Common myeloid progenitor, CD34-positive (primary cell): ENCODE results near the gene SORBS1.
A peak's percentile ranks its signal among the peaks of the same experiment; 100 is the strongest.

ENCODE experiments used
- CTCF ChIA-PET: fragments of 350-600 bp; sonication (Branson Sonifier 250); formaldehyde crosslinking; loops from one replicate; lab custom pipeline; 2021; ENCODE audit warnings: antibody characterized with exemption; lab: Charles Lee
- POLR2A ChIA-PET: fragments of 350-600 bp; sonication (Branson Sonifier 250); formaldehyde crosslinking; loops from one replicate; lab custom pipeline; 2021; ENCODE audit warnings: antibody characterized with exemption; lab: Charles Lee
- DNase-seq, 3 donors: peaks; one replicate each; pipeline versions ENCODE4 v3.0.0 to v3.0.0-alpha.2; 2013
- H3K27ac ChIP-seq, 2 experiments: 1 replicate in 1 of 2; 2 replicates in 1 of 2; pipeline ENCODE4 v1.7.0; 2013; ENCODE audit warnings: inconsistent platforms in 2 of 2, low read length in 2 of 2, mild to moderate bottlenecking in 2 of 2, low read depth in 1 of 2, moderate library complexity in 1 of 2; ENCODE audit not compliant: severe bottlenecking in 2 of 2, insufficient read depth in 1 of 2, poor library complexity in 1 of 2
- H3K27me3 ChIP-seq, 5 experiments: replicated peaks in 2 of 5; 1 replicate in 3 of 5; 2 replicates in 2 of 5; pipeline versions ENCODE4 v1.6.1 to v1.7.0; 2013; ENCODE audit warnings: low read length in 4 of 5, mild to moderate bottlenecking in 2 of 5, moderate library complexity in 2 of 5, inconsistent platforms in 1 of 5; ENCODE audit not compliant: insufficient read depth in 5 of 5, control insufficient read depth in 4 of 5
- H3K36me3 ChIP-seq, 4 experiments: 1 replicate in 2 of 4; 2 replicates in 2 of 4; pipeline versions ENCODE4 v1.6.1 to v1.7.0; 2013; ENCODE audit warnings: low read length in 3 of 4, control low read depth in 1 of 4, mild to moderate bottlenecking in 1 of 4; ENCODE audit not compliant: control insufficient read depth in 4 of 4, insufficient read depth in 4 of 4
- H3K4me1 ChIP-seq, 4 experiments: 1 replicate in 3 of 4; 2 replicates in 1 of 4; pipeline versions ENCODE4 v1.6.1 to v1.7.1; 2013; ENCODE audit warnings: low read length in 3 of 4, mild to moderate bottlenecking in 3 of 4, control low read depth in 1 of 4, inconsistent platforms in 1 of 4, moderate library complexity in 1 of 4; ENCODE audit not compliant: control insufficient read depth in 4 of 4, insufficient read depth in 4 of 4; ENCODE audit errors: control extremely low read depth in 1 of 4
- H3K4me3 ChIP-seq, 7 experiments: 1 replicate in 4 of 7; 2 replicates in 3 of 7; pipeline versions ENCODE4 v1.5.1 to v1.7.0; 2013; ENCODE audit warnings: mild to moderate bottlenecking in 7 of 7, low read length in 6 of 7, moderate library complexity in 6 of 7, inconsistent platforms in 2 of 7, low read depth in 2 of 7, control low read depth in 1 of 7; ENCODE audit not compliant: insufficient read depth in 4 of 7, control insufficient read depth in 1 of 7; ENCODE audit errors: extremely low read depth in 1 of 7
- H3K9me3 ChIP-seq, 5 experiments: 1 replicate in 4 of 5; 2 replicates in 1 of 5; pipeline versions ENCODE4 v1.6.1 to v1.7.1; 2013; ENCODE audit warnings: low read length in 4 of 5, mild to moderate bottlenecking in 2 of 5, inconsistent platforms in 1 of 5, low read depth in 1 of 5, moderate library complexity in 1 of 5; ENCODE audit not compliant: control insufficient read depth in 4 of 5, insufficient read depth in 2 of 5; ENCODE audit errors: control extremely low read depth in 1 of 5
- WGBS: methylation state at CpG from one replicate; pipeline ENCODE4 v1.1.5; 2013; ENCODE audit not compliant: insufficient coverage; 5-methylcytosine and 5-hydroxymethylcytosine counted together

SORBS1 gene

DNA sequence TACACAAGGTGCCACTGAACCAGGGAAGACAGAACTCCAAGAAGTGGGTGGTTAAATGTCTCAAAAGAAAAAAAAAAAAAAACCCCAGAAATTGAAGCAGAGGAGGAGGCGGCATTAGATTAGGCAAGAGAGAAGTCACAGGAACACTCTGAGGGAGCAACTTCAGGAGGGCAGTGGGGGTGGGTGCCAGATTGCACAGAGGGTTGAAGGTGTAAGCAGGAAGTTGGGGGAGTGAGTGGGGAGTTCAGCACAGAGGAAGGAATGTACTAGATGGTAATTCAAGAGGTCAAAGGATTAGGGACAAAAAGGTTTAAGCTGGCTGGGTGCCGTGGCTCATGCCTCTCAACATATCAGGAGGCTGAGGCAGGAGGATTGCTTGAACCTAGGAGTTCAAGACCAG, 160.4 kb downstream of the SORBS1 start:
- no peak for DNase-seq
- Histone ChIP-seq H3K9me3 (no peaks in the 10 kb centered on the region), H3K36me3 (no peaks in the 10 kb centered on the region), H3K27me3 (no peaks in the 10 kb centered on the region), H3K4me3 (no peak overlapping the region), H3K4me1 (peaks cover 3 to 34% (median 18%) of the 10 kb centered on the region in 4 experiments), H3K27ac (no peak overlapping the region)
- WGBS, result 88% methylated on average over 1 of the region's 2 CpGs
- ChIA-PET POLR2A (no interaction called here), CTCF (interaction anchor here (1.7 to 2.5 kb wide), 2 partner anchors 11 to 15 kb away, joined by 3 to 9 read pairs; no protein-coding TSS in a partner anchor)

GRCh38 chr10:95399183-95399582, 162.0 kb downstream of the SORBS1 start:
- CTCF ChIA-PET, result interaction anchor here (1.0 to 2.5 kb wide), 7 partner anchors 8 to 20 kb away, joined by 3 to 9 read pairs (median 4); no protein-coding TSS in a partner anchor
- Histone ChIP-seq H3K4me3 (no peak overlapping the region), H3K9me3 (no peaks in the 10 kb centered on the region), H3K27me3 (no peaks in the 10 kb centered on the region), H3K36me3 (no peaks in the 10 kb centered on the region), H3K27ac (no peak overlapping the region), H3K4me1 (peaks cover 3 to 41% (median 22%) of the 10 kb centered on the region in 4 experiments)
- 100% methylated on average over 3 of the region's 5 CpGs for WGBS
- no peak for DNase-seq
- POLR2A ChIA-PET, result no interaction called here

DNA sequence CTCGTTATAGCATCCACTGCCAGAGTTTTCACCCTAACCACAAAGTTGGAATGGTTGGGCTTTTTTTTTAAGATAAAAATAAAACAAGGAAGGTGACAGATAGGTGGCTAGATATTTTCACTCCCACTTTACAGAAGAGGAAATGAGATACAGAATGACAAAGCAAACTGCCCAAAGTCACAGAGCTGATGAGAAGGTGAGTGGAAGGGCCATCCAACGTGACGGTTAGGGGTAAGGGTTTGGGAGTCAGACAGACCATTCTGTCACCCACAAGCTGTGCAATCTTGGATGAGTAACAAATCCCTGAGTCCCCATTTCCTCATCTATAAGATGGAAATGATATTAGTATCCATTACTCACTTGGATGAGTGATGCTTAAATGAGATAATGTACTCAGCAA, 163.4 kb downstream of the SORBS1 start:
- peak in 2 of 3 donors; percentile 55 to 71 for DNase-seq
- peaks cover 3 to 44% (median 27%) of the 10 kb centered on the region in 4 experiments for H3K4me1 ChIP-seq
- no peaks in the 10 kb centered on the region for H3K36me3 ChIP-seq
- no peaks in the 10 kb centered on the region for H3K9me3 ChIP-seq
- ChIA-PET CTCF (interaction anchor here (0.9 to 1.2 kb wide), 3 partner anchors 11 to 25 kb away, joined by 3 read pairs; no protein-coding TSS in a partner anchor), POLR2A (no interaction called here)
- peak overlapping the region in 1 of 7 experiments; percentile 24 for H3K4me3 ChIP-seq
- 0% methylated on average over 2 of the region's 3 CpGs for WGBS
- H3K27ac ChIP-seq, result no peak overlapping the region
- no peaks in the 10 kb centered on the region for H3K27me3 ChIP-seq

GRCh38 chr10:95395947-95396449, 165.2 kb downstream of the SORBS1 start:
- 95% methylated on average over 10 of the region's 10 CpGs for WGBS

GRCh38 chr10:95394161-95394880, 166.8 kb downstream of the SORBS1 start:
- peak overlapping the region in 1 of 7 experiments; percentile 18 for H3K4me3 ChIP-seq

More at GRCh38 chr10:95395947-95396449, 165.2 kb downstream of the SORBS1 start:
- Histone ChIP-seq H3K27me3 (no peaks in the 10 kb centered on the region), H3K36me3 (no peaks in the 10 kb centered on the region), H3K4me1 (peaks cover 3 to 41% (median 27%) of the 10 kb centered on the region in 4 experiments), H3K4me3 (no peak overlapping the region), H3K9me3 (no peaks in the 10 kb centered on the region), H3K27ac (no peak overlapping the region)
- CTCF ChIA-PET, result interaction anchor here (1.0 to 2.8 kb wide), 3 partner anchors 9 to 34 kb away, joined by 3 to 14 read pairs (median 3); no protein-coding TSS in a partner anchor
- POLR2A ChIA-PET, result no interaction called here
- no peak for DNase-seq

DNA sequence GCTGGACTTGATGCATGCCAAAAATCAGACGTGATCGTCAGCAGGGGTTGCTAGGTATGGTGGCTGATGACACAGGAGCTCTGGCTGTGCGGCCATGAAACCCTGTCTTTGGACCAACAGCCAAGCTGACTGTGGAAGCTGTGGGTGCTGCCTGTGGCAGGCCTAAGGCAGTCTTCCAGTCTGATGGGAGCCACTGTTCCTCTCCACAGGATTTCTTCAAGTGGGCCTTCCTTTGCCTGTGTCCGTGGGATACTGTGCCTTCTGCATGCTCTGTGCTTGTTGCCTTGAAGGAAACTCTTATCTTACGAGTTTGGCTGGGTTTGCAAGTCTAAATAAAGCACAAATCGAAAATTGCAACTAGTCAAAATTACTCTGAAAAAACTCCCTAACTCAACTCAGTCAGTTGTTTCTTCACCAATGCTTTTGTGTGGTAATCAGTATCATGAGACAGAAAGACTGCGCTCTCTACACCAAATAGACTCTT, 168.4 kb downstream of the SORBS1 start:
- Histone ChIP-seq H3K9me3 (no peaks in the 10 kb centered on the region), H3K4me1 (peaks cover under 1 to 25% (median 18%) of the 10 kb centered on the region in 4 experiments), H3K4me3 (no peak overlapping the region), H3K36me3 (no peaks in the 10 kb centered on the region), H3K27me3 (no peaks in the 10 kb centered on the region), H3K27ac (no peak overlapping the region)
- ChIA-PET POLR2A (interaction anchor here (0.6 kb wide), 1 partner anchor 40 kb away, joined by 3 read pairs; no protein-coding TSS in a partner anchor), CTCF (interaction anchor here (0.6 to 1.6 kb wide), 5 partner anchors 17 to 1495 kb away, joined by 3 to 8 read pairs (median 3); no protein-coding TSS in a partner anchor)
- DNase-seq, result no peak
- 98% methylated on average over 6 of the region's 7 CpGs for WGBS

More at GRCh38 chr10:95394161-95394880, 166.8 kb downstream of the SORBS1 start:
- Histone ChIP-seq H3K4me1 (peaks cover 3 to 34% (median 23%) of the 10 kb centered on the region in 4 experiments), H3K9me3 (no peaks in the 10 kb centered on the region), H3K36me3 (no peaks in the 10 kb centered on the region), H3K27ac (no peak overlapping the region), H3K27me3 (no peaks in the 10 kb centered on the region)
- ChIA-PET CTCF (interaction anchor here (0.6 to 2.8 kb wide), 3 partner anchors 10 to 208 kb away, joined by 3 to 14 read pairs (median 3); no protein-coding TSS in a partner anchor), POLR2A (interaction anchor here (0.7 kb wide), 1 partner anchor 132 kb away, joined by 3 read pairs; no protein-coding TSS in a partner anchor)
- DNase-seq, result peak; percentile 37 to 82 (median 74)
- WGBS, result 31% methylated on average over 2 of the region's 6 CpGs
